ENCODE data around the gene HSF2BP. TPM values are rescaled to one million over a fixed set of nuclear protein-coding genes. Genes with fewer than 3 reads are reported as not detected.
"Not testable (repeated sequence)": the region's sequence is repeated elsewhere in the genome, so short reads cannot be mapped to it uniquely, and the experiment has no call there.

HSF2BP gene
- total RNA-seq, 2 experiments from 2014 or later, result 0.15 to 0.40 TPM

GRCh38 chr21:43516860-43517627 lies 142.2 kb downstream of the HSF2BP start:
- H3K27me3 Mint-ChIP-seq; CTCF ChIA-PET; H3K27ac Mint-ChIP-seq; POLR2A ChIA-PET; DNase-seq; H3K4me3 Mint-ChIP-seq; H3K9me3 Mint-ChIP-seq; H3K36me3 Mint-ChIP-seq (ENCODE audit: low read depth); H3K4me1 Mint-ChIP-seq: not testable (repeated sequence)

- H3K36me3 Mint-ChIP-seq (ENCODE audit: low read depth); H3K4me3 Mint-ChIP-seq; H3K4me1 Mint-ChIP-seq; DNase-seq; H3K27ac Mint-ChIP-seq; H3K27me3 Mint-ChIP-seq; H3K9me3 Mint-ChIP-seq; POLR2A ChIA-PET; CTCF ChIA-PET: not testable (repeated sequence)
Observed at GRCh38 chr21:43516295-43516847, 142.9 kb downstream of the HSF2BP start.

GRCh38 chr21:43514834-43515233 lies 144.5 kb downstream of the HSF2BP start:
- CTCF ChIA-PET, result not testable (repeated sequence)

GRCh38 chr21:43513023-43513422 lies 146.3 kb downstream of the HSF2BP start:
- DNase-seq; H3K4me3 Mint-ChIP-seq; POLR2A ChIA-PET; H3K4me1 Mint-ChIP-seq; H3K27ac Mint-ChIP-seq; CTCF ChIA-PET; H3K36me3 Mint-ChIP-seq (ENCODE audit: low read depth); H3K9me3 Mint-ChIP-seq; H3K27me3 Mint-ChIP-seq: not testable (repeated sequence)

More at GRCh38 chr21:43514834-43515233, 144.5 kb downstream of the HSF2BP start:
- H3K4me3 Mint-ChIP-seq; POLR2A ChIA-PET; H3K4me1 Mint-ChIP-seq; H3K9me3 Mint-ChIP-seq; H3K27ac Mint-ChIP-seq; H3K27me3 Mint-ChIP-seq; DNase-seq; H3K36me3 Mint-ChIP-seq (ENCODE audit: low read depth): not testable (repeated sequence)

GRCh38 chr21:43511209-43511608 lies 148.1 kb downstream of the HSF2BP start:
- H3K4me3 Mint-ChIP-seq; CTCF ChIA-PET; POLR2A ChIA-PET; H3K36me3 Mint-ChIP-seq (ENCODE audit: low read depth); H3K27me3 Mint-ChIP-seq; H3K4me1 Mint-ChIP-seq; H3K27ac Mint-ChIP-seq; H3K9me3 Mint-ChIP-seq; DNase-seq: not testable (repeated sequence)

GRCh38 chr21:43510669-43511068 lies 148.6 kb downstream of the HSF2BP start:
- H3K9me3 Mint-ChIP-seq; CTCF ChIA-PET; POLR2A ChIA-PET; H3K27me3 Mint-ChIP-seq; H3K4me3 Mint-ChIP-seq; H3K4me1 Mint-ChIP-seq; DNase-seq; H3K27ac Mint-ChIP-seq; H3K36me3 Mint-ChIP-seq (ENCODE audit: low read depth): not testable (repeated sequence)

- H3K9me3 Mint-ChIP-seq; H3K4me3 Mint-ChIP-seq; DNase-seq; H3K4me1 Mint-ChIP-seq; H3K27ac Mint-ChIP-seq; CTCF ChIA-PET; H3K27me3 Mint-ChIP-seq; H3K36me3 Mint-ChIP-seq (ENCODE audit: low read depth); POLR2A ChIA-PET: not testable (repeated sequence)
Observed at GRCh38 chr21:43503892-43504291, 155.4 kb downstream of the HSF2BP start.

GRCh38 chr21:43503075-43503750 lies 156.1 kb downstream of the HSF2BP start:
- H3K27me3 Mint-ChIP-seq; H3K36me3 Mint-ChIP-seq (ENCODE audit: low read depth); H3K4me1 Mint-ChIP-seq; CTCF ChIA-PET; H3K9me3 Mint-ChIP-seq; DNase-seq; POLR2A ChIA-PET; H3K27ac Mint-ChIP-seq; H3K4me3 Mint-ChIP-seq: not testable (repeated sequence)

GRCh38 chr21:43502407-43503071 lies 156.7 kb downstream of the HSF2BP start:
- DNase-seq; H3K4me3 Mint-ChIP-seq; H3K4me1 Mint-ChIP-seq; CTCF ChIA-PET; H3K9me3 Mint-ChIP-seq; H3K27ac Mint-ChIP-seq; H3K27me3 Mint-ChIP-seq; POLR2A ChIA-PET; H3K36me3 Mint-ChIP-seq (ENCODE audit: low read depth): not testable (repeated sequence)

- H3K27ac Mint-ChIP-seq; CTCF ChIA-PET; H3K4me1 Mint-ChIP-seq; POLR2A ChIA-PET; H3K9me3 Mint-ChIP-seq; H3K36me3 Mint-ChIP-seq (ENCODE audit: low read depth); H3K4me3 Mint-ChIP-seq; H3K27me3 Mint-ChIP-seq; DNase-seq: not testable (repeated sequence)
Observed at GRCh38 chr21:43498924-43499323, 160.4 kb downstream of the HSF2BP start.

- H3K27ac Mint-ChIP-seq; H3K9me3 Mint-ChIP-seq; H3K27me3 Mint-ChIP-seq; H3K4me1 Mint-ChIP-seq; H3K36me3 Mint-ChIP-seq (ENCODE audit: low read depth); H3K4me3 Mint-ChIP-seq; CTCF ChIA-PET; DNase-seq; POLR2A ChIA-PET: not testable (repeated sequence)
Observed at GRCh38 chr21:43498065-43498464, 161.2 kb downstream of the HSF2BP start.

GRCh38 chr21:43494279-43495012 lies 164.8 kb downstream of the HSF2BP start:
- H3K27ac Mint-ChIP-seq; POLR2A ChIA-PET; H3K27me3 Mint-ChIP-seq; H3K9me3 Mint-ChIP-seq; H3K4me3 Mint-ChIP-seq; CTCF ChIA-PET; H3K36me3 Mint-ChIP-seq (ENCODE audit: low read depth); H3K4me1 Mint-ChIP-seq; DNase-seq: not testable (repeated sequence)

- CTCF ChIA-PET; H3K4me3 Mint-ChIP-seq; H3K9me3 Mint-ChIP-seq; H3K36me3 Mint-ChIP-seq (ENCODE audit: low read depth); H3K27ac Mint-ChIP-seq; POLR2A ChIA-PET; H3K4me1 Mint-ChIP-seq; H3K27me3 Mint-ChIP-seq; DNase-seq: not testable (repeated sequence)
Observed at GRCh38 chr21:43493471-43493870, 165.8 kb downstream of the HSF2BP start.
